HG03558 (cell line): Measurements from ENCODE around the gene GPX7.
"Not testable (repeated sequence)": the region's sequence is repeated elsewhere in the genome, so short reads cannot be mapped to it uniquely, and the experiment has no call there.

Experiments
- ATAC-seq: cut with Tn5 transposase; IDR thresholded peaks from one replicate; pipeline ENCODE4 v1.9.1; 2021; ENCODE audit warnings: moderate number of reproducible peaks; ENCODE audit not compliant: unreplicated experiment; ENCODE audit errors: extremely low read depth

GPX7 gene

GRCh38 chr1:52601991-52602855, at the start of gene GPX7:
GPX7 (plus strand) TSS chr1:52602371; CDS start chr1:52602410, 39 bp downstream.
- no peak for ATAC-seq

GRCh38 chr1:52552505-52553361, 49.4 kb upstream of the GPX7 start, which contains the start of gene TUT4:
TUT4 (minus strand) TSS chr1:52553092; CDS start chr1:52526280, 26,812 bp downstream.
- no peak for ATAC-seq

- ATAC-seq: no peak
Observed at GRCh38 chr1:52553362-52554266, 48.6 kb upstream of the GPX7 start.

- no peak for ATAC-seq
Observed at GRCh38 chr1:52554267-52554640, 47.9 kb upstream of the GPX7 start.

GRCh38 chr1:52554756-52555155, 47.4 kb upstream of the GPX7 start:
- no peak for ATAC-seq

GRCh38 chr1:52556641-52557360, 45.4 kb upstream of the GPX7 start:
- no peak for ATAC-seq

- ATAC-seq: no peak
Observed at GRCh38 chr1:52558941-52559340, 43.2 kb upstream of the GPX7 start.

- ATAC-seq: no peak
Observed at GRCh38 chr1:52559875-52560274, 42.3 kb upstream of the GPX7 start.

GRCh38 chr1:52562766-52563165, 39.4 kb upstream of the GPX7 start:
- no peak for ATAC-seq

- no peak for ATAC-seq
Observed at GRCh38 chr1:52567943-52568342, 34.2 kb upstream of the GPX7 start.

- no peak for ATAC-seq
Observed at GRCh38 chr1:52569449-52570210, 32.5 kb upstream of the GPX7 start.

- ATAC-seq: no peak
Observed at GRCh38 chr1:52571783-52572182, 30.4 kb upstream of the GPX7 start.

- no peak for ATAC-seq
Observed at GRCh38 chr1:52572387-52572786, 29.8 kb upstream of the GPX7 start.

- no peak for ATAC-seq
Observed at GRCh38 chr1:52574594-52574993, 27.6 kb upstream of the GPX7 start.

GRCh38 chr1:52576074-52576473, 26.1 kb upstream of the GPX7 start:
- ATAC-seq: no peak

GRCh38 chr1:52578066-52578465, 24.1 kb upstream of the GPX7 start:
- not testable (repeated sequence) for ATAC-seq

GRCh38 chr1:52579415-52579814, 22.8 kb upstream of the GPX7 start:
- ATAC-seq: no peak

GRCh38 chr1:52580283-52580682, 21.9 kb upstream of the GPX7 start:
- no peak for ATAC-seq
